ENCODE results near the gene TUBB2B.

- no peak for TF ChIP-seq POLR2AphosphoS5 (IDR thresholded peaks at IDR 0.05; ENCODE audit: low read depth, low read length)
- no peak for TF ChIP-seq POLR2A (IDR thresholded peaks at IDR 0.05; ENCODE audit: low read depth, low read length)
- no peak for TF ChIP-seq TAF1 (IDR thresholded peaks at IDR 0.05; ENCODE audit: low read depth, low read length)
- TF ChIP-seq SPI1 (IDR thresholded peaks at IDR 0.05; ENCODE audit: low read depth, low read length), result 0 out of 2 replicates have a peak, but pooled peaks have one; percentile 45
Measured at GRCh38 chr6:3226481-3227362, 731 bp downstream of the TUBB2B start.
